B cell (primary cell): Measurements from ENCODE around the gene DRD3. TPM values are rescaled to one million over a fixed set of nuclear protein-coding genes. Genes with fewer than 3 reads are reported as not detected.

ENCODE experiments used
- ATAC-seq: fragments of 200-7000 bp; cut with Tn5 transposase; one replicate; pipeline ENCODE4 v1.10.0; 2021; ENCODE audit warnings: low read depth, mild to moderate bottlenecking, moderate number of reproducible peaks, moderate library complexity
- CTCF ChIA-PET: fragments of 350-600 bp; sonication (Branson Sonifier 250); formaldehyde crosslinking; loops from one replicate; lab custom pipeline; 2021; ENCODE audit warnings: antibody characterized with exemption, inconsistent platforms; lab: Charles Lee
- POLR2A ChIA-PET: fragments of 350-600 bp; sonication (Branson Sonifier 250); formaldehyde crosslinking; loops from one replicate; lab custom pipeline; 2021; ENCODE audit warnings: antibody characterized with exemption; lab: Charles Lee
- DNase-seq: peaks from one replicate; pipeline ENCODE4 v3.0.0; 2013
- H2AFZ ChIP-seq: 2 replicates; pipeline ENCODE4 v1.6.1; 2012; ENCODE audit warnings: mild to moderate bottlenecking, low read depth, low read length; ENCODE audit not compliant: insufficient read depth, poor library complexity, severe bottlenecking
- H3K27ac ChIP-seq, 2 donors: 1 replicate in 1 of 2; 2 replicates in 1 of 2; pipeline ENCODE4 v1.5.1; 2012 to 2013; ENCODE audit warnings: low read length in 2 of 2, mild to moderate bottlenecking in 2 of 2, moderate library complexity in 1 of 2
- H3K27me3 ChIP-seq, 4 experiments: fragments of 200-600 bp in 1 of 4; sonication (generic) in 1 of 4; replicated peaks in 1 of 4; 1 replicate in 2 of 4; 2 replicates in 2 of 4; pipeline versions ENCODE4 v1.6.1 to v1.7.0; 2013 to 2016; ENCODE audit warnings: low read length in 3 of 4, mild to moderate bottlenecking in 2 of 4, mixed read lengths in 1 of 4, moderate library complexity in 1 of 4; ENCODE audit not compliant: insufficient read depth in 4 of 4, control insufficient read depth in 3 of 4; ENCODE audit errors: control extremely low read depth in 1 of 4
- H3K36me3 ChIP-seq, 2 experiments: replicated peaks in 1 of 2; 1 replicate in 1 of 2; 2 replicates in 1 of 2; pipeline versions ENCODE4 v1.6.1 to v1.7.1; 2013; ENCODE audit warnings: low read length in 1 of 2; ENCODE audit not compliant: insufficient read depth in 2 of 2, control insufficient read depth in 1 of 2; ENCODE audit errors: control extremely low read depth in 1 of 2, extremely low read depth in 1 of 2
- H3K4me1 ChIP-seq, 2 donors: fragments of 200-600 bp in 1 of 2; sonication (generic) in 1 of 2; 1 replicate in 1 of 2; 2 replicates in 1 of 2; pipeline versions ENCODE4 v1.5.1 to v1.6.1; 2013 to 2017; ENCODE audit warnings: low read length in 2 of 2; ENCODE audit not compliant: control insufficient read depth in 2 of 2, insufficient read depth in 2 of 2
- H3K4me2 ChIP-seq: replicated peaks from 2 replicates; pipeline ENCODE3; 2012; ENCODE audit warnings: mild to moderate bottlenecking, low read depth, low read length; ENCODE audit not compliant: poor library complexity, severe bottlenecking
- H3K4me3 ChIP-seq, 5 experiments: fragments of 200-600 bp in 1 of 5; sonication (generic) in 1 of 5; 1 replicate in 3 of 5; 2 replicates in 2 of 5; pipeline versions ENCODE4 v1.5.1 to v1.7.0; 2011 to 2016; ENCODE audit warnings: low read length in 4 of 5, mild to moderate bottlenecking in 4 of 5, low read depth in 2 of 5, control low read depth in 1 of 5, moderate library complexity in 1 of 5; ENCODE audit not compliant: insufficient read depth in 1 of 5; ENCODE audit errors: control extremely low read depth in 1 of 5, extremely low read depth in 1 of 5
- H3K79me2 ChIP-seq: fragments of 200-600 bp; sonication (generic); one replicate; pipeline ENCODE4 v1.6.0; 2016; ENCODE audit warnings: low read length; ENCODE audit not compliant: control insufficient read depth, insufficient read depth
- H3K9ac ChIP-seq: fragments of 200-600 bp; sonication (generic); 2 replicates; pipeline ENCODE4 v1.6.1; 2017; ENCODE audit warnings: mild to moderate bottlenecking, low read length, moderate library complexity
- H3K9me3 ChIP-seq, 3 donors: one replicate each; pipeline versions ENCODE4 v1.6.1 to v1.7.1; 2013; ENCODE audit warnings: low read length in 2 of 3; ENCODE audit not compliant: control insufficient read depth in 2 of 3, insufficient read depth in 1 of 3; ENCODE audit errors: control extremely low read depth in 1 of 3
- H4K20me1 ChIP-seq: 2 replicates; pipeline ENCODE4 v1.6.0; 2012; ENCODE audit warnings: mild to moderate bottlenecking, low read length; ENCODE audit not compliant: insufficient read depth, control insufficient read depth, poor library complexity, severe bottlenecking
- H3K27ac Mint-ChIP-seq: one replicate; pipeline ENCODE4 v1.8.0; 2021; ENCODE audit warnings: mixed read lengths
- H3K27me3 Mint-ChIP-seq: one replicate; pipeline ENCODE4 v1.8.0; 2021; ENCODE audit warnings: mixed read lengths
- H3K4me1 Mint-ChIP-seq: one replicate; pipeline ENCODE4 v1.8.0; 2021; ENCODE audit warnings: mixed read lengths
- H3K4me3 Mint-ChIP-seq: one replicate; pipeline ENCODE4 v1.8.0; 2021; ENCODE audit warnings: mixed read lengths
- H3K9me3 Mint-ChIP-seq: one replicate; pipeline ENCODE4 v1.8.0; 2022; ENCODE audit warnings: mixed read lengths; ENCODE audit not compliant: insufficient read depth
- EZH2 ChIP-seq: IDR thresholded peaks from 2 replicates; pipeline ENCODE4 v1.6.1; 2012; ENCODE audit warnings: borderline replicate concordance, low read depth, mild to moderate bottlenecking, moderate library complexity, low read length; ENCODE audit not compliant: insufficient read depth, poor library complexity, severe bottlenecking
- WGBS: methylation state at CpG from one replicate; pipeline ENCODE4 v1.1.5; 2013; ENCODE audit warnings: missing lambda C conversion rate; ENCODE audit not compliant: insufficient coverage; 5-methylcytosine and 5-hydroxymethylcytosine counted together
- intact Hi-C: fragments of 100-400 bp; cut with micrococcal nuclease; formaldehyde crosslinking; loops from one replicate; pipeline ENCODE4 v1.10.0; 2022
- polyA plus RNA-seq: library from polyadenylated mRNA; depleted of rRNA; stranded (reverse); fragments of >200 nt; gene quantifications from 2 replicates; pipeline ENCODE4 v1.2.3, GENCODE V29; 2012
- total RNA-seq, 2 donors: library from RNA; stranded (reverse); fragments of 120-200 nt in 1 of 2; gene quantifications; 1 replicate in 1 of 2; 2 replicates in 1 of 2; pipeline versions ENCODE4 v1.2.3 to v1.2.4, GENCODE V29; 2013 to 2022
- TF ChIP-seq, protein P1 (sequence below): fragments of 200-600 bp; IDR thresholded peaks from one replicate; pipeline ENCODE4 v1.8.0; 2022; ENCODE audit warnings: antibody characterized with exemption, mild to moderate bottlenecking

Gene DRD3
- total and polyA plus RNA-seq, 2 donors (not counting 1 experiment from before 2014, with no cell fraction given): not detected

DNA sequence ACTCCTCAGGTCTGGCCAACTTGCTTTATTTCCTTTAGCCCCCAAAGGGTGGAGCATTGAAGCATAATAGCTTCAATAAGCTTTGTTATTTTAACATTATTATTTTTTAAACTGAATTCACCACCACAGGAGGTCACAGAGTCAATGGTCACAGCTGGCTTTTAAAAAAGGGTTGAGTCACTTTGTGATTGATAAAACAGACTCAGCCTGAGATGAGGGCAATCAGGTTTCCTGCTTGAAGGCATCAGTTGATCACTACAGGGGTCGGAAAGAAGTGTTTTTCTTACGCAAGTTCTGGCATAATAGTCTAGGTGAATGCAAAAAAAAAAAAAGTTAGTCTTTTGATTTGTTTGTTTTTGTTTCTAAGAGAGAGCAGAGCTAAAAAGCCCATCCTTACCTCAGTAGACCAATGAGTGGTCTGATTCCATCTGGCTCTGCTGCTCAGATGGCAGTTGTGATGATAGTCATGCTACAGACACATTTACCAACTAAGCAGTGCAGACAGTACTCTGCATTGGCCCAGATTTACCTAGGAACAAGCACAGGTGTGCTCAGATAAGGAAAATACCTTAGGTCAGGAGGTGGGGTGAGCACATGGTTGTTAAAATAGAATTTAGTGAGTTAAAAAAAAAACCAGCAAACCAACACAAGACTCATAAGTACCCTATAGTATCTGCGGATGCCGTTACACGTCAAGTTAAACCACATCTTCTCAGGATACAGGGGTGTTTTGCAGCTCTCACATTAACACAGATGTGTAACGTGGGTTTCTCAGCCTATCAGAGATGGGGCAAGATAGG lies 35.9 kb upstream of the DRD3 start:
- TF ChIP-seq, protein P1, sequence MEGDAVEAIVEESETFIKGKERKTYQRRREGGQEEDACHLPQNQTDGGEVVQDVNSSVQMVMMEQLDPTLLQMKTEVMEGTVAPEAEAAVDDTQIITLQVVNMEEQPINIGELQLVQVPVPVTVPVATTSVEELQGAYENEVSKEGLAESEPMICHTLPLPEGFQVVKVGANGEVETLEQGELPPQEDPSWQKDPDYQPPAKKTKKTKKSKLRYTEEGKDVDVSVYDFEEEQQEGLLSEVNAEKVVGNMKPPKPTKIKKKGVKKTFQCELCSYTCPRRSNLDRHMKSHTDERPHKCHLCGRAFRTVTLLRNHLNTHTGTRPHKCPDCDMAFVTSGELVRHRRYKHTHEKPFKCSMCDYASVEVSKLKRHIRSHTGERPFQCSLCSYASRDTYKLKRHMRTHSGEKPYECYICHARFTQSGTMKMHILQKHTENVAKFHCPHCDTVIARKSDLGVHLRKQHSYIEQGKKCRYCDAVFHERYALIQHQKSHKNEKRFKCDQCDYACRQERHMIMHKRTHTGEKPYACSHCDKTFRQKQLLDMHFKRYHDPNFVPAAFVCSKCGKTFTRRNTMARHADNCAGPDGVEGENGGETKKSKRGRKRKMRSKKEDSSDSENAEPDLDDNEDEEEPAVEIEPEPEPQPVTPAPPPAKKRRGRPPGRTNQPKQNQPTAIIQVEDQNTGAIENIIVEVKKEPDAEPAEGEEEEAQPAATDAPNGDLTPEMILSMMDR: no peak
- no peak for TF ChIP-seq EZH2
- H2AFZ ChIP-seq: peak overlapping the region; percentile 50
- no peaks in the 10 kb centered on the region for H4K20me1 ChIP-seq
- no peak overlapping the region for H3K4me3 Mint-ChIP-seq
- intact Hi-C loops: loop anchor here (1.0 to 5.0 kb wide), 11 partner anchors 9 to 1568 kb away; partner anchors contain the start of genes CCDC191, NAA50, QTRT2 and SIDT1
- H3K27ac ChIP-seq: peak overlapping the region; percentile 95 to 98
- peak overlapping the region; percentile 42 to 76 (median 69) for H3K4me3 ChIP-seq
- peak overlapping the region; percentile 70 for H3K9ac ChIP-seq
- POLR2A ChIA-PET: interaction anchor here (0.7 to 2.2 kb wide), 6 partner anchors 8 to 236 kb away, joined by 3 to 40 read pairs (median 6); no protein-coding TSS in a partner anchor
- DNase-seq (peak; percentile 72), ATAC-seq (no peak)
- CTCF ChIA-PET: interaction anchor here (0.6 to 5.1 kb wide), 19 partner anchors 9 to 530 kb away, joined by 3 to 57 read pairs (median 7); partner anchors contain the start of genes ATP6V1A, DRD3 and NAA50
- peaks cover 74 to 80% of the 10 kb centered on the region in 2 donors for H3K4me1 ChIP-seq
- peaks cover 36% of the 10 kb centered on the region for H3K4me1 Mint-ChIP-seq
- H3K27ac Mint-ChIP-seq: no peak overlapping the region
- peak overlapping the region; percentile 86 for H3K4me2 ChIP-seq
- H3K9me3 ChIP-seq: no peaks in the 10 kb centered on the region
- no peaks in the 10 kb centered on the region for H3K36me3 ChIP-seq
- no peaks in the 10 kb centered on the region for H3K27me3 Mint-ChIP-seq
- no peaks in the 10 kb centered on the region for H3K9me3 Mint-ChIP-seq
- H3K27me3 ChIP-seq: no peaks in the 10 kb centered on the region
- WGBS: 31% methylated on average over 2 of the region's 6 CpGs
- peaks cover 33% of the 10 kb centered on the region for H3K79me2 ChIP-seq
